Thoracic aorta (tissue), 2 donors: Measurements from ENCODE around the gene ATXN7L1. TPM values are rescaled to one million over a fixed set of nuclear protein-coding genes. Genes with fewer than 3 reads are reported as not detected.
A peak's percentile ranks its signal among the peaks of the same experiment; 100 is the strongest.

Experiments
- ATAC-seq: fragments of 150-250 bp; one replicate; pipeline ENCODE4 v1.8.0; 2017; ENCODE audit warnings: low read depth; ENCODE audit not compliant: insufficient number of reproducible peaks, low FRiP score
- DNase-seq: peaks from one replicate; pipeline ENCODE4 v3.0.0-alpha.2; 2020; ENCODE audit warnings: low spot score
- H3K27ac ChIP-seq, 2 donors: fragments of 200-600 bp; sonication (generic); 1 replicate in 1 of 2; 2 replicates in 1 of 2; pipeline ENCODE4 v1.5.1; 2016; ENCODE audit warnings: mild to moderate bottlenecking in 2 of 2, moderate library complexity in 2 of 2
- H3K27me3 ChIP-seq: fragments of 200-600 bp; sonication (generic); replicated peaks from 2 replicates; pipeline ENCODE4 v1.6.0; 2016; ENCODE audit warnings: mild to moderate bottlenecking; ENCODE audit not compliant: insufficient read depth
- H3K36me3 ChIP-seq: fragments of 200-600 bp; sonication (generic); one replicate; pipeline ENCODE4 v1.5.1; 2016
- H3K4me1 ChIP-seq, 2 donors: fragments of 200-600 bp; sonication (generic); 1 replicate in 1 of 2; 2 replicates in 1 of 2; pipeline versions ENCODE4 v1.5.1 to v1.6.0; 2016; ENCODE audit warnings: low read depth in 2 of 2, mild to moderate bottlenecking in 1 of 2; ENCODE audit not compliant: control insufficient read depth in 1 of 2
- H3K4me3 ChIP-seq: fragments of 200-600 bp; sonication (generic); 2 replicates; pipeline ENCODE4 v1.5.1; 2016; ENCODE audit warnings: mild to moderate bottlenecking
- H3K9me3 ChIP-seq: fragments of 200-600 bp; sonication (generic); 2 replicates; pipeline ENCODE4 v1.5.1; 2016
- CTCF ChIP-seq: fragments of 200-600 bp; sonication (generic); IDR thresholded peaks from one replicate; pipeline ENCODE4 v1.5.1; 2019; ENCODE audit warnings: antibody characterized with exemption
- total RNA-seq, 2 donors: library from RNA; depleted of rRNA; stranded (reverse); fragments of >200 nt; gene quantifications; one replicate each; pipeline versions ENCODE4 v1.1.0 to v1.2.3, GENCODE V29; 2016

Gene ATXN7L1
- total RNA-seq, 2 donors from 2014 or later, result 11.6 to 13.4 TPM

DNA sequence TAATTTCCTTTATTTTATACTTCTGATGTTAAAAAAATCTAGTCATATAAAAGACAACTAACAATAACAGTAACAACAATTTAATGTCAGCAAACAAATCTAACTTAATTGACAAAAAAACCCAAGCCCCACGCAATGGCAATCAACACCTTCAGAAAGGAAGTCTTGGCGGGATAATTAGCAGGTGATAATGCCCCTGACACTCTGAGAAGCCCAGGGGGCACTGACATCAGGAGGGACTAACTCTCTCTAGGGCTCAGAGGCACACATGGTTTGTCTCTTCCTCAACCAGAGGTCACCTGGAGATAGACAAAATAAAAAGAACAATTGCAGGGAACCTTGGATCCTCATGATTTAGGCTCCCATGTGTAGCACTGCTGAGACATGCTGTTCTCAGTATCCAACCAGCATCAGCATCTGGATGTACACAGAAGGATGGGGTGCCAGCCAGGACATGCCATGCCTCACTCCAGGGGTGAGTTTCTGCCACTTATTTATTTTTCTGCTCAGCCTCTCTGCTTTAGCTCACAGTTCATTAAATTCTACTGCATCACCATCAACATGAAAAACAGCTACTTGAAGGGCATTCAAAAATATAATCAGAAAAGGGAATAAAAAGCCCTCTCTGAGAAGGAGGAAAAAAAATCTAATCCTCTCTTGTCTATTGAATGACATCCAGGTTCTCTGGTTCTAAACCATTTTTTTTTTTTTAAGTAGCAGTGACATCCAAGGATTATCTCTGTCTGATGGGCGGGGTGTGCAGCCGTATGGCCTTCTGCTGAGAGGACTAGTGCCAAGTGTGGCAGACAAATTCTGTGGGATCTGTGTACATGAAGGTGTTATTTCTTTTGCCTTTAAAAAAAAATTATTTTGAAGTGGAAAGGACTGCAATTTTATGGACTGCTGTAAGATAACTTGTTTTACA, 96.3 kb downstream of the ATXN7L1 start:
- no peaks in the 10 kb centered on the region for H3K9me3 ChIP-seq
- no peaks in the 10 kb centered on the region for H3K4me1 ChIP-seq
- H3K36me3 ChIP-seq, result no peaks in the 10 kb centered on the region
- H3K27me3 ChIP-seq, result no peaks in the 10 kb centered on the region
- ATAC-seq (no peak), DNase-seq (no peak)
- H3K4me3 ChIP-seq, result no peak overlapping the region
- TF ChIP-seq CTCF, result no peak
- H3K27ac ChIP-seq, result no peak overlapping the region

- Histone ChIP-seq H3K9me3 (no peaks in the 10 kb centered on the region), H3K36me3 (no peaks in the 10 kb centered on the region), H3K27me3 (no peaks in the 10 kb centered on the region), H3K4me1 (no peaks in the 10 kb centered on the region), H3K4me3 (no peak overlapping the region), H3K27ac (no peak overlapping the region)
- TF ChIP-seq CTCF, result no peak
- no peak for DNase-seq
- no peak for ATAC-seq
Observed at GRCh38 chr7:105778956-105779355, 97.4 kb downstream of the ATXN7L1 start.

DNA sequence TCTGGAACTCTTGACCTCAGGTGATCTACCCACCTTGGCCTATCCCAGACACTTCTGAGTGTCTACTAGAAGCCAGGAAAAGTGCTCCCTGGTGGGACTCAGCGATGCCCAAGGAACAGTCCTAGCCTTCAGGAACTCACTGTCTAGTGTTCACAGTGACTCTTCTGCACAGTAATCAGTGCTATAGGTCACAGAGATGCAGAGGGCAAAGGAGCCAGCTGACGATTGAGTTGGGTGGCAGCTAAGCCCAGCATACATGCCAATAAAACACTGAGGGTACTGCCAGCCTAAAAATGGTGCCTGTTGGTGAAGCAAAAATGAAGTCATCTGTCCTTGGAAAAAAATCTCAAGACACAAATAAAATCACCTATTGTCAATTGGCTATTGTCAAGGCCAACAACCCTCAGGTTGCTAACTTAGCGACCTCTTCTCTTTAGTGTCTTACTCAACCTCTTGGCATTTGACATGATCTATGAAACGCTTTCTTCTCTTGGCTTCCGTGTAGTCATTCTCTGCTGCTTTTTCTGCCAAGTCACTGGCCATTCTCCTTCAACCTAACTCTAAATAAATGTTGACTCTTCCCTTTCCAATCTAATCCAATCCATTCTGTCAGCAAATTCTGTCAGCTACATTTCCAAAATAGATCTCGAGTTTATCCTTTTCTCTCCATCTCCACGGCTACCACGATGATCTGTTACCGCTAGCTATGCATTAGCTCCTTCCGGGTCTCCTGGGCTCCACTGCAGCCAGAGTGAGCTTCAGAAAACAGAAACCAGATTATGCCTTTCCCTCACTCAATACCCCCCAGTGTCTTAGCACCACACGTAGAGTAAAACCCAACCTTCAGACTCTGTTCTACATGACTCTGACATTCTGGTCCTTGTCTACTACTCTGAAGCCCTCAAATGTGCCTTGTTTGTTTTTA, 99.2 kb downstream of the ATXN7L1 start:
- no peak for ATAC-seq
- no peak overlapping the region for H3K4me3 ChIP-seq
- no peak overlapping the region for H3K27ac ChIP-seq
- H3K27me3 ChIP-seq, result no peaks in the 10 kb centered on the region
- no peak for TF ChIP-seq CTCF
- H3K4me1 ChIP-seq, result no peaks in the 10 kb centered on the region
- DNase-seq, result no peak
- H3K36me3 ChIP-seq, result no peaks in the 10 kb centered on the region
- no peaks in the 10 kb centered on the region for H3K9me3 ChIP-seq

- ATAC-seq (no peak), DNase-seq (peak; percentile 9)
- Histone ChIP-seq H3K4me3 (no peak overlapping the region), H3K27ac (no peak overlapping the region), H3K9me3 (no peaks in the 10 kb centered on the region), H3K4me1 (no peaks in the 10 kb centered on the region), H3K27me3 (no peaks in the 10 kb centered on the region), H3K36me3 (no peaks in the 10 kb centered on the region)
- TF ChIP-seq CTCF, result no peak
Observed at GRCh38 chr7:105776068-105776790, 100.2 kb downstream of the ATXN7L1 start.
